Ureter (tissue), 1 donor: ENCODE data around the gene RASD2. TPM values are rescaled to one million over a fixed set of nuclear protein-coding genes. Genes with fewer than 3 reads are reported as not detected.

ENCODE experiments used
- DNase-seq: peaks from one replicate; pipeline ENCODE4 v3.0.0-alpha.2; 2020; ENCODE audit warnings: low spot score
- total RNA-seq: library from RNA; stranded (reverse); gene quantifications from one replicate; pipeline ENCODE4 v1.2.4, GENCODE V29; 2023
- donor health status: DM: yes; HTN: yes; CAD: no.

RASD2 gene
- total RNA-seq, 1 donor from 2014 or later = 8.7 TPM

DNA sequence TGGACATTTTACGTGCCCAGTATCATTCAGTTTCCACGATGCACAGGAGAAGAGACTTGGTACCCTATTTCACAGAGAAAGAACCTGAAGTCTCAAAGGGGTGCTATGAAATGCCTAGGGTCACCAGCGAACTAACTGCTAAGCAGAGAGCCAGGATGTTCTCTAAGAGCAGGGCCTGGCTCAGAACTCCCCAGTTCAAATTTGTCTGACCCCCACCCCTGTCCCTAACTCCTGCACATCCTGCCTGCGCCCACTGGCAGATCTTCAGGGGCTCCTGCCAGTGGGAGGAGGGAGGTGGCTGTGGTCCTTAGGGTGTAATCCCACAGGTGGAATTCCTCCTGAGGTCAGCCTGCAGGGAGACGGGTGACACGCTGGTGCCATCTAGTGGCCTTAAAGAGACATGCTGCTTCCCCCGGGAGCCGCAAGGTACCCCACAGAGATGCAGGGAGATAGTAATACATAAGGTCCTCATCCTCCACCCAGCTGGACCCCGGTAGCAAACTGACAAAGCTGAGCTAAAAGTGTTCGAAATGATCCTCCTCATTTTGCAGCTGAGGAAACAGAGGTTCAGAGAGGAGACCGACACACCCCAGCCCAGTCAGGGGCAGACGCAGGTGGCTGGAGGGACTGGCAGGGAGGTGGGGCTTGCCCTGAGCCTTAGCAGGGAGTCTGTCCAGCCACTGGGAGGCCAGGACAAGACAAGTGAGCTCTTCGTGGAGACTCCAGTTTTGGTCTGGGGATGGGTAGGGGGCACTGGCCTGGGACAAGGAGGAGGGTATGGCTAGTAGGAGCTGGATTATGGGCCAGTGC, 42.4 kb downstream of the RASD2 start:
- peak; percentile 63 for DNase-seq

DNA sequence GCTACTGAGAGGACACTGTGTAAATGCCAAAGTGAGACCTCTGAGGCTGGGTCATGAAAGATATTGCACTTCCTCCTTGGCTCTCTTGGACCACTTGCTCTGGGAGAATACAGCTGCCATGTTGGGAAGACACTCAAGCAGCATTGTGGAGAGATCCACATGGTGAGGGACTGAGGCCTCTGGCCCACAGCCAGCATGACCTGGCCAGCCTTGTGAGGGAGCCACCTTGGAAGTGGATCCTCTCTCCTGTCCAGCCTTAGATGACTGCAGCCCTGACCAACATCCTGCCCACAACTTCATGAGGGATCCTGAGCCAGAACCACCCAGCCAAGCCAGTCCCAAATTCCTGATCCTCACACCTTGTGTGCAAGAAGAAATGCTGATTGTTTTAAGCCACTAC, 46.1 kb downstream of the RASD2 start:
- no peak for DNase-seq

DNA sequence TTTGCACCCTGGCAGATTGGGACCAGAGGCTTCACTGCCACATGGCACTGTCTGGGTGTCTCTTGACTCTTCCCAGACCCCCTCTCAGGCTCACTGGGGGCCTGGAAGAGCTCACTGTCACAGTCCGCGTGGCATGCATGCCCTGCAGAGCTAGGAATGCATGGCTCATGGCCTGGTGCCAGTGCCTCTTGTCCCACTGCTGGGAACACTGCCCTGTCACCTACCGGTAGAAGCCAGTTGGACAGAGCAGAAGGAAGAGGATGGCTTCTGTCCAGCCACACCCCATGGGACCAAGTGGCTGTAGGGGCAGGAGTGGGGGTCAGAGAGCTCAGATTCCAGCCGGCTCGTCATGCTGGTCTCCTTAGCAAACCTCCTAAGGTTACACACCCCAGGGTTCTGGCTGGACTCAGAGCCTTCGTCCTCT, 46.8 kb downstream of the RASD2 start:
- peak; percentile 62 for DNase-seq

DNA sequence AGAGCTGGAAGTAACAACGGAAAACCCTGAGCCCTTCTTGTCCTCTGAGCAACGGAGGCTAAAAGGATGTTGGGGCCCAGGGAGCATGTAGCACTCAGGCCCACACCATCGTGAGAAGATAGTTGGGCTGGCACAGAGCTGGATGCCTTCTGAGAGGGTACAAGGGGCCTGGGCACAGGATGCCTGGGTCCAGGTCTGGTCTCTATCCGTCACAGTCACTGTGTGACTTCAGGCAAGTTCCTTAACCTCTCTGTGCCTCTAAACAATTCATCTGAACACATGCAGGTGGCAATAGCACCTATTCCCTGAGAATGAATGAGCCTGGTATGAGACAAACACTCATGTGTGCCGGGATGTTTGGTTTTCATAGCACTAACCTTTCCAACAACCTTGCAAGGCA, 47.3 kb downstream of the RASD2 start:
- no peak for DNase-seq

DNA sequence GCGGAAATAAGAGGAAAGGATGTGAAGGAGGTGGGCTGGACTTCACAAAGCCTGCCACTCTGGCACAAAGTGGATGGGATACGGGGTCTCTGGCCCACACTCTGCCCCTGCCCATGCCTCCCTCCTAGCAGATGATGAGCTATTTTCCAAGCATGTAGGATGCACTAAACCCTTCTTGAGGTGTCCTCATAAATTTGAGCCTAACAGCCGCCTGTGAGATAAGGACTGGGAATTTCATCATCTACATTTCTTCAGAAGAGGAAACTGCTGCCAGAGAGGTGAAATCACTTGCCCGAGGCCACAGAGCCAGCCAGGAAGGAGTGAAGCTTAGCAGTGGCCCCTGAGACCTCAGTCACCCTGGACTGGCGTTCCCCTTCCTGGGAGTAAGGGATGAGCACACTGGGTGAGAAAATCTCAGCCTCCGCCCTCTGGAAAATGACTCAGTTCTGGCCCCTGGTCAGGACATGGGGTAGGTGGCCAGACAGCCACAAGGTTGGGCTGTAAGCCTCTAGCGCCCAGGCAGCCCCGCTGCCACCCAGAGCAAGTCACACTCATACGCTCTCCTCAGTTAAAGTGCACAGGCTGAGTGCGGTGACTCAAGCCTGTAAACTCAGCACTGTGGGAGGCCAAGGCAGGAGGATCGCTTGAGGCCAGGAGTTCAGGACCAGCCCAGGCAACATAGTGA, 48.6 kb downstream of the RASD2 start:
- peak; percentile 61 for DNase-seq

DNA sequence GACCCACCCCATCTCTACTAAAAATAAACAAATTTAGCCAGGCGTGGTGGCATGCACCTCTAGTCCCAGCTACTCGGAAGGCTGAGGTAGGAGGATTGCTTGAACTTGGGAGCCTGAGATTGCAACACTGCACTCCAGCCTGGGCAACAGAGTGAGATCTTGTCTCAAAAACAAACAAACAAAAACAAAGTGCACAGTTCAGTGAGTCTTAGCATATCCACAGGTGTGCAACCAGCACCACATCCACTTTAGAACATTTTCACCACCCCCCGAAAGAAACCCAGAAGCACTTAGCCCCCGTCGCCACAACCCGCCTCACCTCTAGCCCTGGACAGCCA, 49.1 kb downstream of the RASD2 start:
- DNase-seq = no peak

DNA sequence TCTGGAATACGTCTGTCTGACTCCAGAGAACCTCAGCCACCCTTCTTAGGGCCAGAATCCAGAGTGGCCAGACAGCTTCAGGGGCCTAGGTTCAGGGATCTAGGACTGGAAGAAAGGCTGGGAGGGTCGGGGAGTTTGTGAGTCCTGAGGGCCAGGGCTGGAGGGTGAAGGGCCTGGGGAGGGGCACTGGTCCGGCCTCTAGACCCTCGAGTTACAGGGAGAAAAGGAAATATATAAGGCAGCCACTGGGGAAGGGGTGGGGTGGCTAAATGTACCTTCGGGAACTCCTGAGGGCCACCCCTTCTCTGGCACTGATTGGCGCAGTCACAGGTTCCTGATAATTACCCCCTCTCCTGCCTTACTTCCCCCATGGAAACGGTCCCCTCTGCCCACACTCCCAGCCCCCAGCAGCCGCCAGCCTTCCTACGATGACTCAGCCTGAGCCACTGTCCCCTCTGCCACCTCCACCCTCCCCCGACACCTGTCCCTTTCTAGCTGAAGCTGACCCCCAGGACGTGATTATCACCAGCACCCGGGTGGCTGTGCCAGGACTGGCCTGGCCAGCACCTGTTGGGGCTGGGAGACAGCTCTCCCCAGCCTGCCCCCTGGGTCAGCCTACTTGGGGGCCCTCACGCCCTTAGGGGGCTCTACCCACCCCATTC, 50.1 kb downstream of the RASD2 start:
- no peak for DNase-seq

DNA sequence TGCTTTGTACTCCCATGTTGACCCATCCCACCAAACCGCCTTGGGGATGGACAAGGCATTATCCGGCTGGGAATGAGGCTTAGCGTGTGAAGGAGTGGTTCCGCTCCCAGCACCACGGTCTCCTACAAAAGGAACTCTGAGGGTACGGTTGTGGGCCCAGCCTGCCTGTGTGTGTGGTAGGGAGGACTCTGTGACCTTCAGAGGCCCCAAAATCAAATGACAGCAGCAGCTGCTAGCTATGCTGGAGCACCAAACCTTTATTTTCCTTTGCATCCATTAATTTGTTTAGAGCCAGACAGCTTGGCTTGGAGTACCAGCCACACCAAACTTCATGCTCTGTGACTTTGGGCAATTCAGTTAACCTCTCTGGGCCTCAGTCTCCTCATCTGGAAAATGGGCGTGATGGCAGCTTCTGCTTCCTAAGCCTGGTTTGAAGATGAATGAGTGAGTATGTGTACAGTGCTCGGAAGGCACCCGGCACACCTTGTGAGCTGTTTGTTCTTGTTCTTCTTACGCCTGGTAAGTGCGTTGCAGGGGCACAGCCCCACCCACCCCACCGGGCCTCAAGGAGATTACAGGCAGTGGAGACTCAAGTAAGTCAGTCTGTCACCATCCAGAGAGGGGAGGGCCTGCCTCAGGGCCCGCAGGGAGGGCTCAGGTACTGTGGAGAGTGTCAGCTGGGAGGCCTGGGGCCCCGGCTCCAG, 51.2 kb downstream of the RASD2 start:
- DNase-seq = no peak

DNA sequence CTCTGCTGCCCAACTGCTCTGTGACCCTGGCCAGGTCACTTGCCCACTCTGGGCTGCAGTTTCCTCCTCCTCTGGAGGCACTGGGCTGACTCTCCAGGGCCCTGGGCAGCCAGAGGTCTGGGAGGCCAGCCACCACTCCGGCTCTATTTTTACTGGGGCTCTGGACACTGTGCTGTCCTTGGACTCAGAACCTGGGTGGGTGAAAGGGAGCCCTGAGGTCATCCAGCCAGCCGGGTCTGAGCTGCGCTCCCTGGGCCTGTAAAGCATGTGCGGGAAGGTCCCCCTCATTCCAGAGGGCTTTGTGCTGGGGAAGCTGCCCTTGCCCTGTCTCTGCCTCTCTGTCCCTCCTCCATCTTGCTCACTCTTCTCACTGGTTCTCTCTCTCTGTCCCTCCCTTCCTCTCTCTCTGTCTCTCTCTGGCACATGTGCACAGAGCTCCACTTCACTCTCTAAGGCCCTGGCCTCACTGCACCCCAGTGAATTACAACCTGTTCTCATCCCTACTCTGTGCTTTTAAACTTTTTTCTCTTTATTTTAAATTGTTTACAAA, 51.9 kb downstream of the RASD2 start:
- DNase-seq = no peak

DNA sequence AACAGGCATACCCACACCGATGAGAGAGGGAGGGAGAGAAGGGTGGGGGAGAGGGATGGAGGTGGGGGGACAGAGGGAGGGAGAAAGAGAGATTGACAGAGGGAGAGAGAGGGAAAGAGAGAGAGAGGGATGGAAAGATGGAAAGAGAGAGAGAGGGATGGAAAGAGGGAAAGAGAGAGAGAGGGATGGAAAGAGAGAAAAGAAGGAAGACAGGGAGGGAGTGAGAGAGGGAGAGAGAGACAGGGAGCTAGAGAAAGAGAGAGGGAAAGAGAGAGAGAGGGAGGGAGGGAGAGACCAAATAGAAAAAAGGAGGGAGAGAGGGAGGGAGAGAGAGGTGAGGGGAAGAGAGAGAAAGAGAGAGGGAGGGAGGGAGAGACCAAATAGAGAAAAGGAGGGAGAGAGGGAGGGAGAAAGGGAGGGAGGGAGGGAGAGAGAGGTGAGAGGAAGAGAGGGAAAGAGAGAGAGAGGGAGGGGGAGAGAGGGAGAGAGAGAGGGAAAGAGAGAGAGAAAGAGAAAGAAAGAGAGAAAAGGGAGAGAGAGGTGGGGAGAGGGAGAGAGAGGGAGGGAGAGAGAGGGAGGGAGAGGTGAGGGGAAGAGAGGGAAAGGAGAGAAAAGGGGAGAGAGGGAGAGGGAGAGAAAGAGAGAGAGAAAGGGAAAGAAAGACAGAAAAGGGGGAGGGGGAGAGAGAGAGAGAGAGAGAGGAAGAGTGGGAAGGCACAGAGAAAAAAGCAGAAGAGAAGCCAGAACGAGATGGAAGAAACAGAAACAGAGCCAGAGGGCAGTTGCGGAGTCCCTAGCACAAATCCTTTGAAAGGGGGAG, 52.6 kb downstream of the RASD2 start:
- no peak for DNase-seq

DNA sequence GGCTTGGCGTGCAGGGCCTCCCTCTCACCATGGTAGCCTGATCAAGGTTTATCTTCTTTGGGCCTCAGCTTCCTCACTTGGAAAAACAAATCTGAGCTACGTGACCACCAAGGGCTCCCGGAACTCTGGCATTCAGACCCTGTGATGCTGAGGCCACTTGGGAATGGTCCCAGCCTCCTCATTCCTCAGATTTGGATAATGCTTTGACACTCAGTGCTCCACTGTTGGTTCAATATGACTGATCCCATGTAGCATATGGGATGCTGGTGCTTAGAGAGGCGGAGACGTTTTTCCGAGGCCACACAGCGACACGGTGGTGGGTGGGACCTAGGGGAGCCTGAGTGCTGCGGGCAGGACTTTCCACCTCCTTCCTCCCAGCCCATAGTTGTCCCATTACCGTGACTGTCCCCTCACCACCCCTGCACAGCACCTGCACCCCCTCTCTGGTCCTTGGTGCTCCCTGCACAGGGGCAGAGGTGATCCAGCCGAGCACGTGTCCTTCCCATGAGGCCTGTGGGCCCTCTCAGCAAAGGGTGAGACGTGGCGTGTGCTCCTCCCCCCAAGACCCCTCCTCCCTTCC, 53.4 kb downstream of the RASD2 start:
- DNase-seq = no peak

DNA sequence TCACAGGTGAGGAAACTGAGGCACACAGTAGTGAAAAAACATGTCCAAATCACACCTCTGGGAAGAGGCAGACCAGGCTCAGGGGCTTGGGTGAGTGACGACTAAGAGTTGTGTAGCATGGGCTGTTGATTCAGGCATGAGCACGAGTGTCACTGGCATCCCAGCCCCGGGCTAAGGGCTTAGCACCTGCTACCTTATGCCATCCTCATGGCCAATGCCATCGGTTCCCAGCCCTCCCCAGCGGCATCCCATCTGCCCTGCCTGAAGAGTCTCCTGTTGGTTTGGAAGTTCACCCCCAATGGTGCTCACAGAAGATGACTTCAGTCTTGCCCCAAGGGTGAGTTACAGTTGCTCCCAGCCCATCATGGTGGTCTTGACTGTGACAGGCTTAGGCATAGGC, 54.1 kb downstream of the RASD2 start:
- DNase-seq = no peak

DNA sequence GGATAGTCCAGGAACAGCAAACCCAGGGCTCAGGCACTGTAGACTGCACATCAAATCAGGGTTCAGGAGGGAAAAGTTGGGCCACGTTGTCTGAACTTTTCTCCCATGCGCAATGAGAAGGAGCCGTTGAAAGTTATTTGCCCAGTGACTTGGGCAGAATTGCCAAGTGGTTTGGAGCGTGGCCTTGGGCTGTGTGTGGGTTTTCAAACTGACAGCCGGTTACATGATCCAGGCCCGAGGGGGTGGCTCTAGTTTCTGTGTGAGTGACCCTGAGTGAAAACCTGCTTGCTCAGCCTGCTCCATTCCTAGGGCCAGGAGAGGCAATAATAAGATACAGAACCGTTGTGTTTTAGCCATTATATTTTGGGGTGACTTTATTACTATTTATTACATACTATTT, 56.2 kb downstream of the RASD2 start:
- no peak for DNase-seq

DNA sequence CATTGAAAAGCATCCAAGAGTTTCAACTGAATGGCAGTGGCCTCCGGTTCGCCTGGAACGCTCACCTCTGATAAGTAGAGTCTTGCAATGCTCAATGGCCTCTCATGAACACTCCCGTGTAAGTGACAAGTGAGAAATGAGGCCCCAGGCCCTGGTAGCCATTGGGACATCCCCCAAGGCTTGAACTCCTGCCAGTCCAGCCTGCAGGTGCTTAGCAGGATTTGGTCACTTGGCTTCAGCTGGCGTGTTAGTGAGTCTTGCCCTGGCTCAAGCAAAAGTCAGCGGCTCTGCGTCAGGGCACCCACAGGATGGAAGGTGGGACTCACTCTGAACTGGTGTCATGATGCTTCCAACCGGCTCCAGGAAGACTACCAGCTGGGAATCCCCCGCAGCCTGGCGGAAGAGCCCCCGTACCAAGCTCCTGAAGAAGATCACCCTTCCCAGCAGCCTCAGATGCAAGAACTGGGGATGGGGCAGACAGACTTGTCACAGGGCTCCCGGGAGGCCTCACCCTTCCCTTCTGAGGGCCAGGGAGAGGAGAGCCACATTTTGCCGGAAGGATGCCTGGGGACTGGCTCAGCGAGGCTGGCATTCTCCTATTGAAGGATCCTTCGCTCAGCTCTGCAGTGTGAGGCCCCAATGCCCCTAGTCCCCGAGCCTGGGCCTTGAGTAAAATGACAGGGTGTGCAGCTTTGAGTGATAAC, 57.2 kb downstream of the RASD2 start:
- DNase-seq = no peak

DNA sequence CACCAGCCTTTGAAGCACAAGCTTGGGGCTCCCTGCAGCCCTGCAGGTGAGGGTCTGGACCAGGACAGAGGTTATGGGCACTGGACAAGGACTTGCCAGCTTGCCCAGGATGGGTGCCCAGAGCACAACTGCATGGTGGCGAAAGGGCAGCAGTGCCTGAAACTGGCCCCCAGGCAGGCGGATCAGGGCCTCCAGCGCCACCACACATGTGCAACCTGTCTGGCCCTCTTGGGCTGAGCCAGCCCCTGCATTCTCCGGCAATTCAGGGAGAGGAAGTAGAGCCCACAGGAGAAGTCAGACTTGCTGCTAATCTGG, 57.7 kb downstream of the RASD2 start:
- no peak for DNase-seq

DNA sequence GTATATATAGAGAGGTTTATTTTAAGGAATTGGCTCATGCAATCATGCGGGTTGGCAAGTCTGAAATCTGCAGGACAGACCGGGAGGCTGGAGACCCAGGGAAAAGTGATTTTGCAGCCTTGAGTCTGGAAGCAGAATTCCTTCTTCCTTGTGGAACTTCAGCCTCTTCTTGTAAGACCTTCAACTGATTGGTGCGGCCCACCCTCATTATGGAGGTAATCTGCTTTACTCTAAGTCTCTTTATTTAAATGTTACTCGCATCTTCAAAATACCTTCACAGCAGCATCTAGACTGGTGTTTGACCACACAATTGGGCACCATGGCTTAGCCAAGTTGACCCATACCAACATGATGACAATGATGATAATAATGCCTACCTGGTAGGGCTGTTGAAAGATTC, 58.7 kb downstream of the RASD2 start:
- DNase-seq = no peak

DNA sequence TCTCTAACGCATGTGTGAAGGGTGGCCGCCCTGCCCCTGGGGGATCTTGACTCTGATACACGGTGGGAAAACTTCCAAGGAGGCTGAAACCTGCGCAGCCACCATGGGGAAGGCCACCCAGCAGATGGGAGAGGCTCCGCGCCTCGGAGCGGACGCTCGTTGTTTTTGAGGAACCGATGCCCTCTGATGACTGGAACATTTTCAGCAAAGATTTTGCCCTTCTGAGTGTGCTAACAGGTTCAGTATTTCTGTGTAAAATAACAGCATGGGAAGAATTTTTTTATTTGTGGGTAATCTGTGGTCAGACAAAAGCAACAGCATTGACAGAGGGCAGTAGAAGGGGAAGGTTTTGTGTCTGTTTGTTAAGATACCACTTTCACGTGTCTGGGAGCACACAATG, 59.8 kb downstream of the RASD2 start:
- DNase-seq = no peak

DNA sequence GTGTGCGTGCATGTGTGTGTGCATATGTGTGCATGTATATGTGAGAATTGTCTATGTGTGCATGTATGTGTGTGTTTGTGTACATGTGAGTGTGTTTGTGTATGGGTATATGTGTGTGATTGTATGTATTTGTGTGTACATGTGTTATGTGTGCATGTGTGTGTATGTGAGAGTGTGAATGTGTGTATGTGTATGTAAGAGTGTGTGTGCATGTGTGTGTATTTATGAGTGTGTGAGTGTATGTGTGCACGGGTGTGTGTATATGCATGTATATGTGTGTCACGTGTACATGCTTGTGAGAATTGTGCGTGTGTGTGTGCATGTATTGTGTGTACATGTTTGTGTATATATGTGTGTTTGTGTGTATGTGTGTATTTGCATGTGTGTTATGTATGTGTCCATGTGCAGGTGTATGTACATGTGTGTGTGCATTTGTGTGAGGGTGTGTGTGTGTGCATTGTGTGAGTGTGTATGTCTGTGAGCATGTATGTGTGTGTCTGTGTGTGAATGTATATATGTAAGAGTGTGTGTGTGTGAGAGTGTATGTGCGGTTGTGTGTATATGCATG, 60.5 kb downstream of the RASD2 start:
- DNase-seq = no peak

DNA sequence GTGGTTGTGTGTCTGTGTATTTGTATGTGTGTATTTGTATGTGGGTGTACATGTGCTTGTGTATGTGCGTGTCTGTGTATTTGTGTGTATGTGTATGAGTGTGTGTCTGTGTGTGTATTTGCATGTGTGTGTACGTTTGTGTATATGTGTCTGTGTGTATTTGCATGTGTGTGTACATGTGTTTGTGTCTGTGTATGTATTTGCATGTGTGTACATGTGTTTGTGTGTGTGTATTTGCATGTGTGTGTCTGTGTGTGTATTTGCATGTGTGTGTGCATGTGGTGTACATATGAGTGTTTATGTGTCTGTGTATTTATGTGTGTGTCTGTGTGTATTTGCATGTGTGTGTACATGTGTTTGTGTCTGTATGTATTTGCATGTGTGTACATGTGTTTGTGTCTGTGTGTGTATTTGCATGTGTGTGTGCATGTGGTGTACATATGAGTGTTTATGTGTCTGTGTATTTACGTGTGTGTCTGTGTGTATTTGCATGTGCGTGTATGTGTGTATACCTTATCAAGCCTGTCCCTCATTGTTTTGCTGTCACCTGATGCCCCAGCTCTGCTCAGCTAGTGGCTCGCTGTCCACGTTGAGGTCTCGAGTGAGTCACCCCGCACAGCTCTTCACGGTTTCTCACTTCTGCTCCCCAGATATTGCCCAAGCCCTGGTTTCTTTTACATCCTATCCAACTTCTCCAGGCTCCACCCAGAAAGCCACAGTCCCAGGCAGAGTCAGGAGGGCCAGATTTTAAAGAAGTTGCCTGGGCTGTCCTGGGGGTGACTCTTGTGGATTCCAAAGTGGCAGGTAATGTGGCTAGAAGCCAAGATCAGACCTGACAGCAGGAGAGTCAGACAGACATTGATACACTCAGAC, 61.3 kb downstream of the RASD2 start:
- DNase-seq = no peak
